ENCODE measurements around the gene CST9. TPM values are rescaled to one million over a fixed set of nuclear protein-coding genes. Genes with fewer than 3 reads are reported as not detected.

CST9 gene
- total and polyA plus RNA-seq, 2 of the 8 experiments (the other 6 are each of a cell fraction or from before 2014, with no cell fraction given), result 0.05 to 0.19 TPM

DNA sequence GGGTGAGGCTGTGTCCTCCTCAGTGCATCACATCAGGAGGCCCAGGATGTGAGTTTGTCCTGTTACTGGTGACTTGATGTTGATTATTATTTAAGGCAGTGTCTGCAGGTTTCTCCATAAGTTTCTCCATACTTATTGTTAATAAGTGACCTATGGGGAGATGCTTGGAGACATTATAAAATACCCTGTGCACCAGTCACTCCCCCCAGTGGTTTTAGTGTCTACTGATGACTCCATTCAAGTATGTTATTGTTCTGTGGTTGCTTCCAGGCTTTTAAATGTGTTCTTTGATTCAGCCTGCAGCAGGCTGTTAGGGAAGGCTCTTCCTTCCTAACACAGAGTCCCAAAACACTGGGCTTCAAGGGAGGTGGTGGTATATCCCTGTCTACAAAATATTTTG is 46.7 kb upstream of the CST9 start:
- H2AK5ac ChIP-seq (ENCODE audit: low read depth, low read length), result no peak overlapping the region
- H3K14ac ChIP-seq (ENCODE audit: insufficient read length), result no peak overlapping the region
- CTCF ChIA-PET (ENCODE audit: partially characterized antibody), result interaction anchor here (6.1 kb wide), 1 partner anchor 16 kb away, joined by 29 read pairs; no protein-coding TSS in a partner anchor
- no peaks in the 10 kb centered on the region for H3K79me2 ChIP-seq (ENCODE audit: control insufficient read depth in 1 of 2, insufficient read depth in 2 of 2, low read length in 2 of 2)
- H3K23me2 ChIP-seq (ENCODE audit: low read depth, low read length), result no peaks in the 10 kb centered on the region; the same call in 1 of the 2 replicates
- no peak overlapping the region for H3K9ac ChIP-seq (replicated peaks in 1 of 4; ENCODE audit: extremely low read depth in 1 of 4, low read depth in 3 of 4, low read length in 3 of 4)
- H2BK20ac ChIP-seq (ENCODE audit: low read length), result no peak overlapping the region
- no peaks in the 10 kb centered on the region for H3K36me3 ChIP-seq (ENCODE audit: control insufficient read depth in 2 of 4, insufficient read depth in 4 of 4, low read length in 3 of 4)
- POLR2A ChIA-PET (ENCODE audit: partially characterized antibody), result no interaction called here
- DNase-seq (ENCODE audit: low read depth in 1 of 2, low spot score in 2 of 2) (no peak), FAIRE-seq (no peak)
- H3K23ac ChIP-seq (ENCODE audit: insufficient read length), result no peak overlapping the region
- H2BK15ac ChIP-seq (ENCODE audit: low read length), result no peak overlapping the region
- H3K4me1 ChIP-seq (replicated peaks in 1 of 4; ENCODE audit: control insufficient read depth in 3 of 4, insufficient read depth in 4 of 4, low read length in 3 of 4), result peaks cover 0 to 5% (median 0%) of the 10 kb centered on the region in 4 experiments; a peak in 2 of 7 replicates
- no peaks in the 10 kb centered on the region for H3K79me1 ChIP-seq (ENCODE audit: low read depth, low read length)
- H3K4ac ChIP-seq (replicated peaks; ENCODE audit: insufficient read length, low read depth, low read length), result no peak overlapping the region
- no peak overlapping the region for H3K27ac ChIP-seq (ENCODE audit: low read depth, low read length)
- no peaks in the 10 kb centered on the region for H4K20me1 ChIP-seq (replicated peaks in 1 of 2; ENCODE audit: control insufficient read depth in 1 of 2, insufficient read depth in 2 of 2, low read length in 2 of 2)
- no peak overlapping the region for H4K5ac ChIP-seq (ENCODE audit: insufficient read length, low read depth, low read length)
- H2BK120ac ChIP-seq (replicated peaks; ENCODE audit: low read depth, low read length), result no peak overlapping the region
- no peaks in the 10 kb centered on the region for H3K9me3 ChIP-seq (ENCODE audit: insufficient read depth in 2 of 2, low read depth in 1 of 2, low read length in 1 of 2)
- no peak overlapping the region for H2BK5ac ChIP-seq (ENCODE audit: low read depth, low read length)
- no peak overlapping the region for H4K91ac ChIP-seq (replicated peaks; ENCODE audit: insufficient read length, low read length)
- H2BK12ac ChIP-seq (ENCODE audit: low read depth, low read length), result no peak overlapping the region
- H3K27me3 ChIP-seq (replicated peaks in 1 of 4; ENCODE audit: control insufficient read depth in 3 of 4, extremely low read depth in 1 of 4, insufficient read depth in 3 of 4, low read length in 3 of 4), result no peaks in the 10 kb centered on the region; a peak in 1 of 7 replicates
- H4K8ac ChIP-seq (ENCODE audit: extremely low read depth, insufficient read depth, low read length), result no peak overlapping the region
- no peak overlapping the region for H2AFZ ChIP-seq (ENCODE audit: low read length)
- no peak overlapping the region for H3K56ac ChIP-seq (replicated peaks; ENCODE audit: insufficient read length, low read depth, low read length)
- H3K4me3 ChIP-seq (ENCODE audit: extremely low read depth in 1 of 4, insufficient read depth in 2 of 4, low read depth in 3 of 4, low read length in 4 of 4), result no peak overlapping the region
- H3K4me2 ChIP-seq (ENCODE audit: insufficient read depth in 1 of 2, low read depth in 2 of 2, low read length in 2 of 2), result no peak overlapping the region
- H3K18ac ChIP-seq (ENCODE audit: extremely low read depth, low read length), result no peak overlapping the region
- TF ChIP-seq NRF1 (IDR thresholded peaks at IDR 0.05; ENCODE audit: low read depth, low read length), result no peak
- TF ChIP-seq EP300 (IDR thresholded peaks at IDR 0.05; ENCODE audit: borderline replicate concordance in 1 of 2, low read depth in 2 of 2, low read length in 2 of 2), result no peak
- no peak for TF ChIP-seq KDM4A (IDR thresholded peaks at IDR 0.05; ENCODE audit: low read depth, low read length, severe bottlenecking)
- TF ChIP-seq CBX5 (IDR thresholded peaks at IDR 0.05; ENCODE audit: low read depth, low read length), result no peak
- no peak for TF ChIP-seq CHD1 (IDR thresholded peaks at IDR 0.05; ENCODE audit: low read depth, low read length)
- TF ChIP-seq USF2 (IDR thresholded peaks at IDR 0.05; ENCODE audit: low read length), result no peak
- no peak for TF ChIP-seq EGR1 (IDR thresholded peaks at IDR 0.05; ENCODE audit: borderline replicate concordance, low read depth, low read length)
- TF ChIP-seq SAP30 (IDR thresholded peaks at IDR 0.05; ENCODE audit: insufficient read depth, insufficient replicate concordance, low read length), result no peak
- TF ChIP-seq RXRA (IDR thresholded peaks at IDR 0.05; ENCODE audit: insufficient read depth, low read depth, low read length), result no peak
- TF ChIP-seq HDAC6 (IDR thresholded peaks at IDR 0.05; ENCODE audit: low read depth, low read length), result no peak
